Superior temporal gyrus (tissue), 1 donor: Measurements from ENCODE around the gene SHISAL1.
"Not testable (repeated sequence)": the region's sequence is repeated elsewhere in the genome, so short reads cannot be mapped to it uniquely, and the experiment has no call there.

ENCODE experiments used
- DNase-seq: peaks from one replicate; pipeline ENCODE4 v3.0.0-alpha.2; 2016; ENCODE audit errors: extremely low spot score

The SHISAL1 gene

DNA sequence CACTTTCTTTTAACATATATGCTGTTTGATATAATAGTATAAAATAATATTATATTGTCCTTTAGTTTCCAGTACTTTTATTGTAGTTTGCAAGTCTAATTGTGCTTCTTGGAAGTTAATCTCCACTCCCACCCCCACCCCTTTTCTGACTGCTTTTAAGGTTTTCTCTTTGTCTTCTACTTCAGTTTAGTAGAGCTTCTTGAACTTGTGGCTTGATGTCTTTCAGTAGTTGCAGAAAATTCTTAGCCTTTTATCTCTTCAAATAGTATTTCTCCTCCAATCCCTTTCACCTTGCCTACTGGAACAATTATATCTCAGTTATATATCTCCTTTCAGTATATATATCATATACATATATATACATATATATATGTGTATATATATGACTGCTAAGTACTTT lies 75.5 kb downstream of the SHISAL1 start:
- no peak for DNase-seq

DNA sequence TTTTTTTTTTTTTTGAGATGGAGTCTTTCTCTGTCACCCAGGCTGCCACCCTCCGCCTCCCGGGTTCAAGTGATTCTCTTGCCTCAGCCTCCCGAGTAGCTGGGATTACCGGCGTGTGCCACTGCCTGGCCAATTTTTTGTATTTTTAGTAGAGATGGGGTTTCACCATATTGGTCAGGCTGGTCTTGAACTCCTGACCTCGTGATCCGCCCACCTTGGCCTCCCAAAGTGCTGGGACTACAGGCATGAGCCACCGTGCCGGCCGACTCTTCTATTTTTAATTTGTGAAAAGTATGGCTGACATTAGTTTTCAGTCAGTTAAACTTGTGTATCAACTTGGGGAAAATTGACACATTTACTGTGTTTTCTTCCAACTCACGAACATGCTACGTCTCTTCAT lies 78.4 kb downstream of the SHISAL1 start:
- not testable (repeated sequence) for DNase-seq

DNA sequence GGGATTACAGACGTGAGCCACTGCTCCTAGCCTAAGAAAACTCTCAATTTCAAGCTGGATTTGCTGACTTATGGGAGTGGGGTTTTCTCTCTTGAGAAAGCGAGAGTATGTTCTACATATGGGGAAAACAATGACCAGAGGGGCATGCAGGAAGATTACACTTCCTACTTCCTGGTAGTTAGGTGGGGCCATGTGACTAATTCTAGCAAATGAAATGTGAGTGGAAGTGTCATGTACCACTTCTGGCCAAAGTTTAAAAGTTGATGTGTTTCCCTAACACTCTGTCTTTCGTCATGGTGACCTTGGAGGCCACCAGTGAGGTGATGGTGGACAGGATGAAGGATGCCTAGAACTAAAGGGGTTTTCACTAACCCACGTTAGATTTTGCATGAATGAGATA lies 81.5 kb downstream of the SHISAL1 start:
- DNase-seq: no peak

DNA sequence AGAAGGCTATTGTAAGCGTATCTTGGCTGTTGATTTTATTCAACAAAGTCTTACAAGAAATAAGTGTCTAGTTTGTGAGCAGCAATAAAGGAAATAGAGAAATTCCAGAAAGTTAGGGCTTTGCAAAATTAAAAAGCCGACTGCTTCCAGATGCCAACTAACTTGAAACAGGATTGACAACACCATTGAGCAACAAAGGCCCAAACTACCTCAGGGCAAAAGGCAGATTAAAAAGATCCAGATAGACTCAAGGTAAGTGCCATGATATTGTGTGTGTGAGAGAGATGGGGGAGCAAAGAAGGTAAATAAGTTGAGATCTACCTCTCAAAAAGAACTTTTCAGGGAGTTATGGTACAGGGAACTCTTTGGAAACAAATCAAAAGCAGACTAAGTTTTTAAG lies 82.9 kb downstream of the SHISAL1 start:
- no peak for DNase-seq

DNA sequence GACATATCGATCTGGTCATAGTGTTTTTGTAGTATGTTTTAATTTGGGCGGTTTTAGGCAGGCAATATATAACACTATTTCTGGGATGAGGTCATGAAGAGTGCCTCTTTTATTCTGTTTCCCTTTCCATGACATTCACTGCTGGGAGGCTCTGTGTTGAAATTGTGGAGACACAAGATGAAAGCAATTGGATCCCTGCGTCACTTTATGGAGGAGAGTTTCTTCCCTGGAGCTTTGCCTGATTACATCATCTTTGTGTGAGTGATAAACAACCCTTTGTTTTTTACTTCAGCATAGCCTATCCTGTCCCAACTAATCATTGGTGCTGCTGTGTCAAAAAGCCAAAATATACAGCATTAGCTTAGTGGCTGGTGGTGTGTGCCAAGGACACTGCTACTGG lies 83.4 kb downstream of the SHISAL1 start:
- no peak for DNase-seq

DNA sequence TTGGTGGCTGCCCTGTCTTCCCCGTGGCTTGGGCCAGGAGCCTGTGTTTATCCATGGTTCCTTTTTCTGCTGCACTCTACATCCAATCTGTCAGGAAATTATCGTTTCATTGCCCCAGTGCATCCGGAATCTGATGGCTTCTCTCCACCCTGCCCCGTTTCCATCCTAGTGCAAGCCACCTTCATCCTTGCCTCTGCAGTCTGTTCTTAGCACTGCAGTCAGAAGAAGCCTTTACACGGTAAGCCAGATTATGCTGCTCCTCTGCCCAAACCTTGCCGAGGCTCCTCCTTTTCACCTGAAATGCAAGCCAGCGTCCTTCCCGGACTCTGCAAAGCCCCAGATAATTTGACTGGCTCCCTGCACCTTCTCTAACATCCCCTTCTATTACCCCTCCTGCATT lies 86.9 kb downstream of the SHISAL1 start:
- no peak for DNase-seq

DNA sequence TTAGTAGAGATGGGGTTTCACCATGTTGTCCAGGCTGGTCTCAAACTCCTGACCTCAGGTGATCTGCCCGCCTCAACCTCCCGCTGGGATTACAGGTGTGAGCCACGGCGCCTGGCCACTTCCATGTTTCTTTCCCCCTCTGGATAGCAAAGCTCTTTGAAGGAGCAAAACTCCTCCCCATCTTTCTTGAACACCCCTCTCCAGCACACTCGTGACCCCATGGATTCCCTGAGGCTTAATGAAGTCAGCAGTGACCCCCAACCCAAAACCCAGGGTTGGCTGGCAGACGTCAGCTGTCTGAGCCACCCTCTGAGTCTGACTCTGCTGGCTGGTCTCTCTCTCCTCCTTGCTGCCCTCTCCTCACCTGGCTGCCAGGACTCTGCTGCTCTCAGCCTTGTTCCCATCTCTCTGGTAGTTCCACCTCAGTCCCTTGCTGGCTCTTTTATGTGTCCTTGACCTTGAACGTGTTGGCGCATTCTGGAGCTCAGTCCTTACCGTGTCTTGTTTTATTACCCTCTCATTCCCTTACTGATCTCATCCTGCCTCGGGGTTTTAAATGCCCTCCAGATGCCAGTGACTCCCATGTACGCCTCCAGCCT lies 87.6 kb downstream of the SHISAL1 start:
- DNase-seq: no peak

DNA sequence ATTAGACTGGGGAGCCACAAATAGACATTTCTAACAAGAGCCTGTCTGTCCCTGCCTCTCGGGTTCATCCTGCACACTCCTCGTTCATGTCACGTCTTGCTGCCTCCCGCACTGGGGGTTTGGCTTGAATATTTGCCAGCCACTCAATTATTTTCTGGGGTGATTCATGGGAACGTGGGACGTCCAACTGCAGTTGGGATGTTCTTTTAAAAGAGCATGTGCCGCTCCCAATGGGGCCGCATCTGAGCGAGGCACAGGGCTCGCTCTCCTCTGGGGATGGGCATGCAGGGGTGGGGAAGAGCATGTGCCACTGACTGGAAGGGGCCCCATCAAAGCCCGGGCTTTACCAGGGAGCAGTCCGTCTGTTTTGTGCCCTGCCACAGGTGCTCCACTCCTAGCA lies 88.6 kb downstream of the SHISAL1 start:
- no peak for DNase-seq

DNA sequence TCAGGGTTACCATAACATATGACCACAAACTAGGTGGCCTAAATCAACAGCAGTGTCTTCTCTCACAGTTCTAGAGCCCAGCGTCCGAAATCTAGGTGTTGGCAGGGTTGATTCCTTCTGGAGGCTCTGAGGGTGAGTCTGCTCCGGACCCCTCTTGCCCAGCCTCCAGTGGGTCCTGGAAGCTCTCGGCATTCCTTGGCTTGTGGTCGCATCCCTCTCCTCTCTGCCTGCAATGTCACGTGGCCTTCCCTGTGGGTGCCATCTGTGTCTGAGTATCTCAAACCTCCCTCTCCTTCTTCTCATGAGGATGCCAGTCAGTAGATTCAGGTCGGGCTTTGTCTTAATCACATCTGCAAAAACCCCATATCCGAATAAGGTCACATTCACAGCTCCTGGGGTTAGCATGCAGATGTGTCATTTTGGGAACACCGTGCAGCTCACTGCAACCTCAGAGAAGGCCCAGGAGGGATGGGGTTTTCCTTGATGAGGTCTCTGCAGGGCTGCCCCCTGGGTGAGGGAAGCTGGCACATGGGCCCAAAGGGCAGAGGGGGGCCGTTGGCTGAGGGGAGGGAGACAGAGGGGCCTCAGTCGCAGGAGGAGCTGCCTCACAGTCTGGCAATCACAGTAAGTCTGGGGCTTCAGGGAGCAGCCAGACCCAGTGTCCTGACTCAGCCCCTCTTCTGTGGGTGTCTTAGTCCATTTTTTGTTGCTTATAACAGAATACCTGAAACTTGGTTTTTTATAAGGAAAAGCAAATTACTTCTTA lies 90.9 kb downstream of the SHISAL1 start:
- DNase-seq: no peak

DNA sequence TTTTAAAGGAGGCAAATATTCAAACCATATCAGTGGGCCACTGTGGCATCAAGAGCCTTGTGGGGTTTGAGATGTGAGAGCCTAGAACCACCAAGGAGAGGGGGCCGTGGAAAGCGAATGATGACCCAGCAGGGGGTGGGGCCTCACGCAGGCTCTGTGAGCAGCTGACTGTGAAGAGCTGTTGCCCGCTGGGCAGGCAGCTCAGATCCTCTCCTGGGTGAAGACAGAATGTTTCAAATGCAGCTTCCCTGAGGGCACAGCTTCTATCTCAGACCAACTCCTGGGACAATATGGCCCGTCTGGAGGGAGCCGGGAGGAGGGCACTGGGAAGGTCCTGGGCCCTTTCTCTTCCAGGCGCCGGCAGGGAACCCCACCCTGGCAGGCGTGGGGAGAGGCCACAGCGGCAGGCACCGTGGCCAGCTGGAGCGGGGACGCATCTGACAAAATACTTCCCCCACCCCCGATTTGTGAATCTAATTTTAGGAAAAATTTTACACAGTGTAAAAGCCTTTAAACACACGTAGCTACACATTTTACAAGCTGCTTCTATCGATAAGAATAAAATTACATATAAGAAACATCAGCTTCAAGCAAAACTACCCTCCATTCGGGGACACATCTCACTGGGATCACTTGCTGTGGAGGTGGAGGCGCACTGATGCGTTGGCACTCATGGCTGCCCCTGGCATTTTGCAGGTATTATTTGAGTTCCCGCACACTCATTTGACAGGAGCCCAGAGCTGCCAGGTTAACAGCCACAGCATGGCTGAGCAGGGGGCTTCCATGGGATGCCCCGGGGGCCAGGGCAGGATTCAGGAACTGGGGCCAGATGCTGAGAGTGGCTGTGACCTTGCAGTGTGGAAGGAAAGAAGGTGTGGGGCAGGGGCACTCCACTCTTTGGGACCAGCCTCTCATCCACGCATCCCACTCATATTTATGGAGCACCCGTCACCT lies 91.7 kb downstream of the SHISAL1 start:
- no peak for DNase-seq

DNA sequence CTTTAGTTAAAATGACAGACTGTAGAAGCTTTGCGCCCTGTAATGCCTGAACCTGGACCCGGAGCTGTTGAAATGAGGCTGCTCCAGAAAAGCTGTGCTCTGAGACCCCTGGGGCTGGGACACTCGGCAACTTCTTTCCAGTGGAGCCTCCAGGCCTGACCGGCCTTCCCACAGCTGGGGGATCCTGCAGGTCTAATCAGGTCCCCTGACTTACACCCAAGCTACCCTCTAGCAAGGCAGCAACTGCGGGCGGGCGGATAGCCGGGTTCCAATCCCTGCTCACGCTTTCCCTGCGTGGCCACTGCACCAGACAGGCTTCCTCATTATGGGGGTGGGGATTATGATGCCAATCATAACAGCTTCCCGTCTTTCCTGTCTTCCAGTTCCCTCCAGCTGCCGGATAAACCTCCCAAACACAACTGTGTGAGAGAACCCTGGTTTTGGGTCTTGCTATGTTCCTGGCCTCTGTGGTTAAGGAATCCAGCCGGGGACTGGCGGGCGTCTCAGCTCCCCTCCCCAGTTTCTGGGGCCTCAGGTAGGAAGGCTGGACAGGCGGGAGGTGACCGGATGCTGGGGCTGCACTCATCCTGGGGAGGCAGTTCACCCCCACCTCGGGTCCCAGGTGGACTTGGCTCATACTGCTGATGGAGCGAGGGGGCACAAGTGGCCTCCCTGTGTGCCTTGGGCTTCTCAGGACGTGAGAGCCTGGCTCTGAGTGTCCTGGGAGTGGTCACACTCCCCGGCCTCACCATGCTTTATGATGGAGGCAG lies 93.5 kb downstream of the SHISAL1 start:
- no peak for DNase-seq

DNA sequence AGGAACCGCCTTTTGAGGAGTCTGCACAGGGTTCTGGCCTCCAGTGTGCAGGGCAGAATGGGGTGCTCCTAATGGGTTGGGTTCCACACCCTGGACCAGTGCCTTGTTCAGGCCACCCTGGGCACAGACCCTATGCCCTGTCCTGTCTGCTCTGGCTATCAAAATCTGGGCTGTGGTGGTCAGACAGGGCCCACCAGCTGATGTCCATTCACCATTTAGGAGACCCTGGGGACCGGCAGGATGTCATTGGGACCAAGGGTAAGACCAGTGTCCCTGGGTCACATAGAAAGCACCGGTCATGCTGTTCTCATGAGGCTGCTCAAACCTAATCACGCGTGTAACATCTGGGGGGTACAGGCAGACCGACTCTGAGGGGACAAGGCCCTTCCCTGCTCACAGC lies 94.7 kb downstream of the SHISAL1 start:
- no peak for DNase-seq

DNA sequence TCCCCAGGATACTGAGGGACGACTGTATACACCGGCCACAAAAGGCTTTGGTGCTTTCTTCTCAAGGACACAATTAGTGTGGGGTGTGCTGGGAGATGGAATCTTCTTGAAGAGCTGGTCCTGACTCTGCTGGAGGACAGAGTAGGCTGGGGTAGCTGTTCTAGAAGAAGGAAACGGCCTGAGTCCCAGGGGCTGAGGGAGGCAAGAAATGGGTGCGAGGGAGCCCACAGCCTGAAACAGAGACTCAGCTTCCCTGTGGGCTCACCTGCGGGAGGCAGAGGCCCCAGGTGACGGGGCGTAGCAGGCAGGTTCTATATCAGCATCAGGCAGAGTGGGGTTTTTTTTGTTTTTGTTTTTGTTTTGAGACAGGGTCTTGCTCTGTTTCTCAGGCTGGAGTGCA lies 95.4 kb downstream of the SHISAL1 start:
- no peak for DNase-seq

DNA sequence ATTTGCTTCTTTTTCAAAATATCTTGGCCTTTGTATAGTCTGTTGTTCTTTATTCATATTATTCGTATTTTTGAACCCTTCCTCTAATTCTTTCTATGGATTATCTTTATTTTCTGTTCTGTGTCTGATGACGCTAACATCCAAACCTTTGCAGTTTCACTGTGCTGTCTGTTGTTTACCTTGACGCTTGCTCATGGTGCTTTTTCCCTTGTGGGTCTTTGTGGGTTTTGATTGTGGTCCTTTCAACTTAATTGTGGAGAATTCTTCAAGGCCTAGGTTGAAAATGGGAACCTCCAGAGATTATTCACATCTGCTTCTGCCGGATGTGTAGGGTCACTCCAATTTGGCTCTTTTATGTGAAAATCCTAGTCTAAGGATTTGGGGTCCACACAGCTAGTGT lies 97.5 kb downstream of the SHISAL1 start:
- DNase-seq: no peak

DNA sequence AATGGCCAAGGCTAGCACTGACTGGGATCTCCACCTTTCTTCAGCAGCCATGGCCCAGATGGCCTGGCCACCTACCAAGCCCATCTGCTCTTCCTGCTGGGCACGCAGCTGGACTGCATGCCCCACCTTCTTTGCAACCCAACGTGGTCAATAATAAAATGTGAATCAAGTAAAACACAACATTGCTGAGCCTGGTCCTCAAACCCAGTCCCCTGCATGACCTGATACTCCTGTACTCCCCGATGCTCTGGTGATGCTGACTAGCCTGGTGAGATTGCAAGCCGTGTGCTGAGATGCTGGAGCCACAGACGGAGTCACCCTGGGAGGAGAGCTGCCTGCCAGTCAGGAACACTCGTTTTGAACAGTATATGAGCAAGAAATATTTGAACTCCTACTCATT lies 98.0 kb downstream of the SHISAL1 start:
- DNase-seq: no peak

DNA sequence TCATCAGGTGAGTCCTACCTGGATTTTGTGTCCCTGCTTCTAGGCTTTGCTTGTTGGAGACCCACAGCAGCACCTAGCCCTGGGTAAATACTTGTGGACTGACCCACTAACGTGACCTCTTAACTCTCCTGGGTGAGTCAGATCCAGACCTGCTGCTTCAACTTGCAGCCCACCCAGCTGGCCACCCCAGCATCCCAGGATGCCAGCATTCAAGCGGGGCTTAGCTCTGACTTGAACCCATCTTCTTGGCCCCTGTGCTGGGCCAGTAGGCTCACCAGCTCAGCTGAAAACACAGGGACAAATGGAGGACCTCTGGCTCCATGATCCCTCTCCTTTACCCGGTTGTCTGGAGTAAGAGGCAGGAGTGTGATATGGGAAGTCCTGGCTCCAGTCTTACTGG lies 98.6 kb downstream of the SHISAL1 start:
- no peak for DNase-seq

DNA sequence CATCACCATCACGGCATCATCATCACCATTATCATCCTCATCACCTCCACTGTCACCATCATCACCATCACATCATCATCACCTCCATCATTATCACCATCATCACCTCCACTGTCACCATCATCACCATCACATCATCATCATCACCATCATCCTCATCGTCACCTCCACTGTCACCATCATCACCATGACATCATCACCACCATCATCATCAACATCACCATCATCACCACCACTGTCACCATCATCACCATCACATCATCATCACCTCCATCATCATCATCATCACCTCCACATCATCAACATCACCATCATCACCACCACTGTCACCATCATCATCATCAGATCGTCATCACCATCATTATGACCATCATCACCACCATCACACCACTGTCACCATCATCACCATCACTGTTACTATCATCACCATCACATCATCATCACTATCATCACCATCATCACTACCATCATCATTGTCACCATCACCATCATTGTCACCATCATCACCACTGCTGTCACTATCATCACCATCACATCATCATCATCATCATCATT lies 99.2 kb downstream of the SHISAL1 start:
- DNase-seq: no peak

DNA sequence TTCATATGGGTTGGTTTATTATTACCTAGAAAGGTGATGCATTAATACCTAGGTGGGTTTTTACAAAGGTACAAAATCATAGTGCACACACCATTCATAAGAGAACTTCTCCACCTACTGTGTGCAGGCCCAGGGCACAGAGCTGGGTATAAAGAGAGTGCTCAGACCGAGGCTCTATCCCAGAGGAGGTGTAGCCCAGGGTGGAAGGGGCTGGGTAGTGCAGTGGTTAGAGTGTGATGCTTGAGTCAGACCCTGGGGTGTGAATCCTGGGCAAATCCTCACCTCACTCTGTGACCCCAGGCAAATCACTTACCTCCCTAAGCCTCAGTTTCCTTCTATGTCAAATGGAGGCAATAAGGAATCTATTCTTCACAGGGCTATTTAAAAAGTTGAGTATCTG lies 99.8 kb downstream of the SHISAL1 start:
- no peak for DNase-seq

DNA sequence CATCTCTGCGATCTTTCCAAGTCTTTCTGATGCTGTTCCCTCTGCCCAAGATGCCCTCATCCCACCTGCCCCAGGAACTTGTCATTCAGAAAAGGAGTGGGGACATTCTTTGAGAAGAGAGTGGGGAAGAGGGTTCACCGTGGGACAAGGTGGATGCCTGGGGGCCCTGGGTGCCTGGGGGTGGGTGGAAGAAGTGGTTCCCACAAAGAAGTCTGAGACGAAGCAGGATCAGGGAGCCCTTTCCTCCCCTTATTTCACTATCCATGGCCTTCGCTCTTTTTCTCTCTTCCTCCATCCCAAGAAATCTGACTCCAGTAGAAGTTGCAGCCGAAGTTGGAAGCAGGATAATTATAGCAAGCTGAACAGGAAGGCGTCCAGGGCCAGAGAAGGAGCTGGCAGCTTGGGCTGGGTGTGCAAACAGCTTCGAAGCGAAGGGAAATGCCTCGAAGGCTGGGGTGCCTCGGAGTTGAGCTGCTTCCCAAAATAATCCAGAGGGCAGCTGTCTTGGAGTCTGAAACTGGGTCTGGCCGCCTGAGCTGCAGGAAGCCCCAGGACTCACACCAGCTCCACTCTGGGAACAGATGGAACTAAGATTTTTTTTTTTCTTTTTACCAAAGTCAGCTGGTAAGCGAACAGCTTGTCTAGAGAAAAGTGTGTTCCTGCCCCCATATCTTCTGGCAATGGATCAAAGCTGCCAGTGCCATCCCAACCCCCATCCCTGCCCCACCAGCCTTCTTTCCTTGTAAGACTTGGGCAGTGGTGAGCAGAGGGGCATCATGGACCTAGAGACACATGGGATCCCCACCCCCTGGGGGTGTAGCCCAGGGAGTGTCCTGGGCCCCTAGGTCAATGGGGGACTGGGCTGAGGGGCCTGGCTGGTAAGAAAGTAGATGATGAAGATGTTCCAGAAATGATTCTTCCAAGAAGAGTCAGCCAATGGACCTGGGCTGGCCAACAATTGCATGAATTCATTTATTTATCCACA lies 100.5 kb downstream of the SHISAL1 start:
- peak; percentile 57 for DNase-seq

DNA sequence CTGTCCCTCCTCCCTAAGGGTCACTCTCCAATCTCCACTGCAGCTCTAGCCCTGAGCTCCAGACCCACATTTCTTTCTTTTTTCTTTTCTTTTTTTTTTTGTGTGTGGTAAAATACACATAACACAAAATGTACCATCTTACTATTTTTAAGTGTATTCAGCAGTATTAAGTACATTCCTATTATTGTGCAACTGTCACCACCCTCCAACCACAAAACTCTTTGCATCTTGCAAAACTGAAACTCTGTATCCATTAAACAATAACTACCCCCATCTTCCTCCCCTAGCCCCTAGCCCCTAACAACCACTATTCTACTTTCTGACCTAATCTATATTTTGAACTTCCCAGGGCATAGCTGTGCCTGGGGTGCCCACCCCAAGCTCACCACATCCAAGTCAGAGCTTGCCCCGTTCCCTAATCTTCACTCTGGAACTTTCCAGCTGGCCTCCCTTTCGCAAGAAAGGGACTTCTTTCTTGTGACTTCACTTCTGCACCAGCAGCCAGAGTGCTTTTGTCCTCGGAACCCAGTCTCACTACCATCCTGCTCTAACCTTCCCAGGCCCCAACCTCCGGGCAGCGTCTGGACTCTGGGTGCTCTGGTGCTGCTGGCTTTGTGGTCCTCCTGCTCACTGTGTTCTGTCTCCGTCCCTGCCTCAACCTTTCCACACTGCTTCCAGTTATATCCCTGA lies 101.3 kb downstream of the SHISAL1 start:
- no peak for DNase-seq
